Ishikawa (cell line): Measurements from ENCODE around the gene CNGA3.

Experiments
- MAX ChIP-seq: IDR thresholded peaks from 2 replicates; pipeline ENCODE4 v1.6.1; 2012
- REST ChIP-seq: IDR thresholded peaks from 2 replicates; pipeline ENCODE4 v1.6.1; 2012; ENCODE audit warnings: low read depth, mild to moderate bottlenecking

DNA sequence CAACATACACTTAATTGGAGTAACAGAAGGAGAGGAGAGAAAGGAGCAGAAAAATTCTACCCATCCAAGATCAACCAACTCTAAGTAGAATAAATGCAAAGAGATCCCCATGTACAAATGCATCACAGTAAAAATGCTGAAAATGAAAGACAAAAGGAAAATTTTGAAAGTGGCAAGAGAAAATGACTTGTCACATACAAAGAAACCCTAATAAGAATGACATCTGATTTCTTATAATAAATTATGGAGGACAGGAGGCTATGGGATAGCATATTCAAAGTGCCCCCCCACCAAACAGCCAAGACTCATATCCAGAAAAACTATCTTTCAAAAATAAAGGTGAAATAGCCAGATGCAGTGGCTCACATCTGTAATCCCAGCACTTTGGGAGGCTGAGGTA lies 76.2 kb downstream of the CNGA3 start:
- TF ChIP-seq REST (no peak), MAX (no peak)
